Astrocyte of the hippocampus (primary cell): Measurements from ENCODE around the gene PUS7.
"Not testable (repeated sequence)": the region's sequence is repeated elsewhere in the genome, so short reads cannot be mapped to it uniquely, and the experiment has no call there.

Experiments
- DNase-seq: peaks from one replicate; pipeline ENCODE4 v3.0.0; 2011; ENCODE audit warnings: low read depth, low spot score

PUS7 gene

DNA sequence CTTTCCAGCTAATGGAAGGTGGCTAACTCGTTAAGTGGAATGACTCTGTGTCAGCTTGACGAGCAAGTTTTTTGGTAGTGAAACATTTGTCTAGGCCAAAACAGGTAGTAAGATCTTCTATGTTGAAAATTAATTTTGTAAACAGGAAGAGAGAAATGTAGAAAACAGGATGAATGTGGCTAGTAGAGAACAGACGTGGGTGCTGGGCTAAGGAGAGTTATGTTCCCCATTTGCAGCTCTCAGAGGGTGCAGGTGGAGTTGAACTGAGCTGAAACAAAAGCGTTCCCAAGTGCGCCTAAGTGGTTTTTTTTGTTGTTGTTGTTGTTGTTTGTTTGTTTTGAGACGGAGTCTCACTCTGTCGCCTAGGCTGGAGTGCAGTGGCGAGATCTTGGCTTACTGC is 73.9 kb downstream of the PUS7 start:
- no peak for DNase-seq

DNA sequence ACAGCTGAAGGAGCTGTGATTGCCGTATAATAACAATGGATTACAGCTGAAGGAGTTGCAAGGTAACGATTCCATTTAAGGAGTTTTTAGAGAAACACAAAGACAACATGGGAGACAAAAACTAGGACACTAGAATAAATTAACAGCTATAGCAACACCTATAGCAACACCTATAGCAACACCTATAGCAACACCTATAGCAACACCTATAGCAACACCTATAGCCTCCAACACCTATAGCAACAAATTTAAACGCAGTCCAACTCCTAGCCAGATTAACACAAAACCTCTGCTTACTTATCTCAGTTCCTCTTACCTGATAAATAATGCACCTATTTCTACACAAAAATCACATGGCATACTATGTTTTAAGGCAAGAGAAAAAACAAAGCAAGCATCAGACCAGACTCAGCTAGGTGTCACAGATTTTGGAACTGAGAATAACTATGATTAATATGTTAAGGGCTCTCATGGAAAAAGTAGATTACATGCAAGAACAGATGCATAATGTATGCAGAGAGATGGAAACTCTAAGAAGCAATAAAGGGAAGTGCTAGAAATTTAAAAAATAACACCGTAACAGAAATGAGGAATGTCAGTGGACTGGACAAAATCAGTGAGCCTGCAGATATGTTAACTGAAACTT is 77.6 kb downstream of the PUS7 start:
- no peak for DNase-seq

DNA sequence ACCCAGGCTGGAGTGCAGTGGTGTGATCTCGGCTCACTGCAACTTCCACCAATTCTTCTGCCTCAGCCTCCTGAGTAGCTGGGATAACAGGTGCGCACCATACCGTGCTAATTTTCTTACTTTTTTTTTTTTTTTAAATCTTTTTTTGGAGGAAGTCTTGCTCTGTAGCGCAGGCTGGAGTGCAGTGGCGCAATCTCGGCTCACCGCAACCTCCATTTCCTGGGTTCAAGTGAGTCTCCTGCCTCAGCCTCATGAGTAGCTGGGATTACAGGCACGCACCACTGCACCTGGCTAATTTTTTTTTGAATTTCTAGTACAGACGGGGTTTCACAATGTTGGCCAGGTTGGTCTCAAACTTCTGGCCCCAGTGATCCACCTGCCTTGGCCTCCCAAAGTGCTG is 79.9 kb downstream of the PUS7 start:
- DNase-seq = not testable (repeated sequence)

DNA sequence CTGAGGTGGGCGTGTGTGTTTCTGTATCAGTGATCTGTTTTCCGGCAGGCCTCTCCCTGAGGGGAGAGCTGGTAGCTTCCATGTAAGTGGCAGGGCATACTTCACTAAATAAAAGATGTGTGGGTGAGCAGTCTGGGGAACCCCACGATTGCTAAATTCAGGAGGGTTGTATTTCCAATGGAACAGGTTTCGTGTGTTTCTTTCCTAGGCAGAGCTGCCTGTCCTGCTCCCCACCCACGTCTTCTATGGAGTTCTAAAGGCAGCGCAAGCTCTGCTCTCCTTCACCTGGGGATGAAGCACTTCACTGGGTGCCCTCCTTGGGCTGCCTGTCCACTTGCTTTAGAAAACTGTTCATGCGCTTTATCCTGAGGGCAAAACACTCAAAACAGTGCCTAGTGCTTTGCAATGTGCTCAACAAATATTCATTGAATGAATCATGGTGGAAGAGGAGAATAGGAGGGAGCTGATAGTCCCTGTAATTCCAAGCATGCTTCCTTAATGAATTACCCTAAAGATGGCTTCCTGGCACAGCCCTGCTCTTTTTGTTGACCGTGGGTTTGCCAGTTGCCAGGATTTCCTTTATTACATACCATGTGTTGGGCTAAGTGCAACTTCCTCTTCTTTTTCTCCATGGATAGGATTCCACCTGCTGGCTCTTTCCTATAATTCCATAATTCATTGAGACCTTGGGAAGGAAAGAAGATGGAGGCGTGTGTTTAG is 82.7 kb downstream of the PUS7 start:
- peak; percentile 79 for DNase-seq

DNA sequence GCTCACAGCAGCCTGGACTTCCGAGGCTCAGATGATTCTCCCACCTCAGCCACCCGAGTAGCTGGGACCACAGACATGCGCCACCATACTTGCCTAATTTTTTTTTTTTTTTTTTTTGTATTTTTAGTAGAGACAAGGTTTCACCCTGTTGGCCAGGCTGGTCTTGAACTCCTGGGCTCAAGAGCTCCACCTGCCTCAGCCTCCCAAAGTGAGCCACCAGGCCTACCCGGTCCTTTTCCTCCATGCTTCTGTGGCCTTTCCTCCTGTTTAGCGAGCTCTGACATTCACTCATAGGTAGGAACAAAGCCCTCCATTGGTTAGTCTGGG is 83.3 kb downstream of the PUS7 start:
- no peak for DNase-seq

DNA sequence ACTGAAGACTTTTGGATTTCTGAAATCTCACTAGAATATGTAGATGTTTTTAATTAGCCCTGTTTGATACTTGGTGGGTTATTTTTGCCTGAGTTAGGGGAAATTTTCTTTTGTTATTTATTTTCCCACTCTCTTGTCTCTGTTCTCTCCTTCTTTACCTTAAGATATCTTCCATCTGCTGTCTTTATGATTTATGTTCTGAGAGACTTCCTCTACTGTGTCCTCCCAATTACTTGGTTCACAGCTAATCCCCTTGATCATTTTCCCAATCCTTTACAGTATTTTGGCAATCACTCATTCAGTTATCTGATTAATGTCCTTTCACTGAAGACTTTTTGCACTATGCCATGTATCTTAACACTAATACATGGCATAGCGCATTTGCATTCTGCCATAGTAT is 83.8 kb downstream of the PUS7 start:
- no peak for DNase-seq

DNA sequence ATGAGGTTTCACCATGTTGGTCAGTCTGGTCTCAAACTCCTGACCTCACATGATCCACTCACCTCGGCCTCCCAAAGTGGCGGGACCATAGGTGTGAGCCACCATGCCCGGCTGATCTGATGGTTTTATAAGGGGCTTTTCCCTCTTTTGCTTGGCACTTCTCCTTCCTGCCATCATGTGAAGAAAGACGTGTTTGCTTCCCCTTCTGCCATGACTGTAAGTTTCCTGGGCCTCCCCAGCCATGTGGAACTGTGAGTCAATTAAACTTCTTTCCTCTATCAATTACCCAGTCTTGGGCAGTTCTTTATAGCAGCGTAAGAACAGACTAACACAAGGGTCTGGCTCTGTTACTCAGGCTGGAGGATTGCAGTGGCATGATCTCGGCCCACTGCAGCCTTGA is 84.7 kb downstream of the PUS7 start:
- DNase-seq = not testable (repeated sequence)

DNA sequence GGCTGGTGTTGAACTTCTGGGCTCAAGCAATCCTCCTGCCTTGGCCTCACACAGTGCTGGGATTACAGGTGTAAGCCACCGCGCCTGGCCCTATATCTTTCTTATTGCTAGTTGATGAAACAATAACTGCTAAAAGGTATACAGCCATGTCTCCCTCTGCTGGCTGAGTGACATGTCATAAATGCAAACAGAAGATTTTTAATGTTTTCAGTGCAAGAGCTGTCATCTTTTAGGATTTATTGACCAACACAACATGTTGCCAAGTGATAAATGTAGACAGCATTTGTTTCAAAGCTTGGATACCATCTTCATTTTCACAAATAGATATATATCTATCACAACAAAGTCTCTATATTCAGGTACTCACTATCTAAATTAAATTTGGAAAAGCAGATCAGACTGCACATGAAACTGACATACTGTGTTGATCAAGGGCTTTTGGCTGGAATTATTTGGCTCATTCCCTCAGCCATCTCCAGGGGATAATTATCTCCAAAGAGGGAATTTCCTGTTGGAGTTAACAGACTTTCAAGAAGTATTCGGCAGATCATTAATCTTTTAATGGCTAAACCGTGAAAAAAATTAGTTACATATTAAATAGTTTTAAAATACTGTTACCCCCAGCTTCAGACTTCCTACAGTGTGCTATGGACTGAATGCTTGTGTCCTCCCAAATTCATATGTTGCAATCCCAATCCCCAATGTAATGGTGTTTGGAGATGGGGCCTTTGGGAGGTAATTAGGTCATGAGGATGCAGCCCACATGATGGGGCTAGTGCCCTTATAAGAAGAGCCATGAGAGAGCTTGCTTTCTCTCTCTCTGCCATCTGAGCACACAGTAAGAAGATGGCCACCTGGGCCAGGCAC is 92.1 kb downstream of the PUS7 start:
- peak; percentile 38 for DNase-seq

DNA sequence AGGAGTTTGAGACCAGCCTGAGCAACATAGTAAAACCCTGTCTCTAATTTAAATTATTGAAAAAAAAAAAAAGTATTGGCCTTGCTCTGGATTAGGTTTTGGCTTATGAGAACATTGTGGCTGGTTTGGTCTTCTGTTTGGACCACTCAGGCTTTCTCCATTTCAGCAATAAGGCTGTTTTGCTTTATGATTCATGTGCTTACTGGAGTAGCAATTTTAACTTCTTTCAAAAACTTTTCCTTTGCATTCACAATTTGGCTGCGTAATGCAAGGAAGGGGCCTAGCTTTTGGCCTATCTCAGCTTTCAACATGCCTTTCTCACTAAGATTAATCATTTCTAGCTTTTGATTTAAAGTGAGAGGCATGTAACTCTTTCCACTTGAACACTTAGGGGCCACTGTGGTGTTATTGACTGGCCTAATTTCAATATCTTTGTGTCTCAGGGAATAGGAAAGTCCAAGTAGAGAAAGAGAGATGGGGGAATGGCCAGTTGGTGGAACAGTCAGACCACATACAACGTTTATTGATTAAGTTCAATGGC is 95.4 kb downstream of the PUS7 start:
- DNase-seq = no peak

DNA sequence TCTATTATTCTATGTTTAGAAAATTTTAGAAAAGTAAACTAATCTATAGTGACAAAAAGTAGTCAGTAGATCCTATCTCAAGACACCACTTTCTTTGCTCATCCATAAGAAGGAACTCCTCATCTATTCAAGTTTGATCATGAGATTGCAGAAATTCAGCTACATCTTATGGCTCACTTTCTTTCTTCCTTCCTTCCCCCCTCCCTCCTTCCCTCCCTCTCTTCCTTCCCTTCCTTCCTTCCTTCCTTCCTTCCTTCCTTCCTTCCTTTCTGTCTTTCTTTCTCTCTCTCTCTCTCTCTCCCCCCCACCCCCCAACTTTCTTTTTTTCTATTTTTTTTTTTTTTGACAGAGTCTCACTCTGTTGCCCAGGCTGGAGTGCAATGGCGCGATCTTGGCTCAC is 98.1 kb downstream of the PUS7 start:
- DNase-seq = no peak

DNA sequence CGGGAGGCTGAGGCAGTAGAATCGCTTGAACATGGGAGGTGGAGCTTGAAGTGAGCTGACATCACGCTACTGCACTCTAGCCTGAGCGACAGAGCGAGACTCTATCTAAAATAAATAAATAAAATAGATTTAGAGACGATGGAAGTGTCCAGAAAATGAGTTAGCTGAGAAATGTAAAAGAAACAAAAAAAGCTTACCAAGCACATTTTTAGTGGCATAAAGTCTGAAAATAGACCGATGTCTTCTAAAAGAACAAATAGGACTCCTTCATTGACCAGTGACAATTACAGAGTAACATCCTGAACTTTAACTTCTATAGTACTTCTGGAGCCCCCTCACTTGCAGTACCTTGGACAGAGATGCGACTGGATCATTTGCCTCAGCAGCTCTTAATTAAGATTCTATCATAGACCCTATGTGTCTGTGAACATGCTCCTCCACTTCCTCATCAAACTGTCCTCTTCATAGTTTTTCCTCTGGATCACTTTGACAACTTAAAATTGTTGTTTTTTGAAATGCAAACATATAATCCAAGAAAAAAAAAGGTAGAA is 108.1 kb downstream of the PUS7 start:
- peak; percentile 11 for DNase-seq

DNA sequence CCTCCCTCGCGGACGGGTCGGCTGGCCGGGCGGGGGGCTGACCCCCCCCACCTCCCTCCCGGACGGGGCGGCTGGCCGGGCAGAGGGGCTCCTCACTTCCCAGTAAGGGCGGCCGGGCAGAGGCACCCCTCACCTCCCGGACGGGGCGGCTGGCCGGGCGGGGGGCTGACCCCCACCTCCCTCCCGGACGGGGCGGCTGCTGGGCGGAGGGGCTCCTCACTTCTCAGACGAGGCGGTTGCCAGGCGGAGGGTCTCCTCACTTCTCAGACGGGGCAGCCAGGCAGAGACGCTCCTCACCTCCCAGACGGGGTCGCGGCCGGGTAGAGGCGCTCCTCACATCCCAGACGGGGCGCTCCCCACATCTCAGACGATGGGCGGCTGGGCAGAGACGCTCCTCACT is 111.3 kb downstream of the PUS7 start:
- DNase-seq = not testable (repeated sequence)

DNA sequence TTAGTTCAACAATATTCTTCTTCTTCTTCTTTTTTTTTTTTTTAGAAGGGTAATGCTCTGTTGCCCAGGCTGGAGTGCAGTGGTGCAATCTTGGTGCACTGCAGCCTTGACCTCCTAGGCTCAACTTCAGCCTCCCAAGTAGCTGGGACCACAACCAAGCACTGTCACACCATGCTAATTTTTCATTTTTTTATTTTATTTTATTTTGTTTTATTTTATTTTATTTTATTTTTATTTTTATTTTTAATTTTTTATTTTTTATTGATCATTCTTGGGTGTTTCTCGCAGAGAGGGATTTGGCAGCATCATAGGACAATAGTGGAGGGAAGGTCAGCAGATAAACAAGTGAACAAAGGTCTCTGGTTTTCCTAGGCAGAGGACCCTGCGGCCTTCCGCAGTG is 112.3 kb downstream of the PUS7 start:
- DNase-seq = not testable (repeated sequence)

DNA sequence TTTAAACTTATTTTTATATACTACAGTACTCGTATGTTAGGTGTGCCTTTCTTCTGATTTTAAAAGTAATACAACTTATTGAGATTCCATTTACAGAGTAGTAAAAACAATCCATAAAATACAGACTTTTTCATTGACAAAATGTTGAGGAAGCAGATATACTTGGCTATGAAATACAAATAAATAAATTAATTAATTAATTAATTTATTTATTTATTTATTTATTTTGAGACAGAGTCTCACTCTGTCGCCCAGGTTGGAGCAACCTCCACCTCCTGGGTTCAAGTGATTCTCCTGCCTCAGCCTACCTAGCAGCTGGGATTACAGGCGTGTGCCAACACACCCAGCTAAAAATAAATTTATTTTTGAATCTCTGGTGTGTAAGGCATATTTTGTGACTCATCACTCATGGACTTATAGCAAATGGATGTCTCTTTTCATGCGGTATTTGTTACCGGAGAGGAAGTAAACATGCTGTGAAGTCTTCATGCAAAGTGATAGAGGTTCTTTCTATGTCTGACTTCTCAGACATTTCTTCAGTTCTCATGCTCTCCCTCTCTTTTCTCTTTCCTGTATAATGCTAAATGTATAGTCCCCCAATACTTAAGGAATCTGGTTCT is 113.2 kb downstream of the PUS7 start:
- no peak for DNase-seq
